H7 (cell line): ENCODE results near the gene SCTR. TPM values are rescaled to one million over a fixed set of nuclear protein-coding genes. Genes with fewer than 3 reads are reported as not detected.

Experiments used
- DNase-seq: peaks from one replicate; pipeline ENCODE4 v3.0.0; 2012
- H3K27me3 ChIP-seq: 2 replicates; pipeline ENCODE4 v1.6.0; 2011; ENCODE audit warnings: mild to moderate bottlenecking, low read length; ENCODE audit not compliant: control insufficient read depth, insufficient read depth
- H3K36me3 ChIP-seq: replicated peaks from 2 replicates; pipeline ENCODE4 v1.5.1; 2011; ENCODE audit warnings: low read length; ENCODE audit not compliant: control insufficient read depth, insufficient read depth
- H3K4me3 ChIP-seq: 2 replicates; pipeline ENCODE4 v1.5.1; 2011; ENCODE audit warnings: low read depth, mild to moderate bottlenecking, control low read depth, low read length, moderate library complexity; ENCODE audit not compliant: insufficient read depth
- total RNA-seq: library from RNA; depleted of rRNA; stranded (reverse); fragments of >200 nt; shearing (Covaris generic); gene quantifications from 2 replicates; pipeline ENCODE4 v1.2.3, GENCODE V29; 2014

SCTR gene
- total RNA-seq, 1 experiment from 2014 or later: not detected

- no peaks in the 10 kb centered on the region for H3K36me3 ChIP-seq
- no peak overlapping the region for H3K4me3 ChIP-seq
- H3K27me3 ChIP-seq: no peaks in the 10 kb centered on the region
- DNase-seq: no peak
These were observed 59.3 kb downstream of the SCTR start for GRCh38 chr2:119464981-119465380.

DNA sequence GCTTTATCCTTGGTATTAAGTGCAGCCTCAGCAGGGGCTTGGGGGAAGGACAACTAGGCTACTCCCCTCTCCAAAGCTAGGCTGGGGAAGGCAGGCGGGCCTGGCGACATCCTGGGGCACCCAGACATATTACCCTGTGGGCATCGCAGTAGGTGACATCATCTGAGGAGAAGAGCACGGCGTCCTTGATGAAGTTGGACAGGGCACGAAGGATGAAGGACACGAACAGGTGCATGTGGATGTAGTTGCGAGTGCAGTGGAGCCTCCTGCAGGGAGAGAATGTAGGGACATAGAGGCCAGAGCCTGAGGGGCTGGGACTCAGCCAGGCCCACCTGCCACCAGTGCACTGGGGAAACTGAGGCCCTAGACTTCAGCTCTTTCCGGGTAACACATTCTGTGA is 60.3 kb downstream of the SCTR start:
- no peak for DNase-seq
- no peak overlapping the region for H3K4me3 ChIP-seq
- H3K36me3 ChIP-seq: no peaks in the 10 kb centered on the region
- no peaks in the 10 kb centered on the region for H3K27me3 ChIP-seq

- H3K27me3 ChIP-seq: no peaks in the 10 kb centered on the region
- no peak overlapping the region for H3K4me3 ChIP-seq
- no peaks in the 10 kb centered on the region for H3K36me3 ChIP-seq
- DNase-seq: no peak
These were observed 61.1 kb downstream of the SCTR start for GRCh38 chr2:119463136-119463535.

DNA sequence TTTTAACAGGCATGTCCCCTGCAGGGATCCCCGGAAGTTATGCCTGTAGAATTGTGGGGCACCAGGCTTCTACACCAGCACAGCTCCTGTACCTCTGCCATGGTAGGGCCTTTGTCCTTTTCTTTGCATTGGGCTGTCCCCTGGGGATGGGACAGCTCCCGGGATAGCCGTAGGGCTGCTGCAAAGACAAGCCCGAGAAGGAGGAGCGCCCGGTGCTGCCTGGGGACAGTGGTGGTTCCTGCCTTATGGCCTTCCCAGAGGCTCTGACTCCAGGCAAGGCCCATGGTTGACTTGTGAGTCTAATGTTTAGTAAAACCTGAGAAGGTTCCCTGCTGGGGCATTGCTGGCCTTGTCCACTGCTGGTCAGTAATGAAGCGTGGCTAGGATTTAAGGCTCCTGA is 61.7 kb downstream of the SCTR start:
- no peak for DNase-seq
- Histone ChIP-seq H3K36me3 (no peaks in the 10 kb centered on the region), H3K27me3 (no peaks in the 10 kb centered on the region), H3K4me3 (no peak overlapping the region)

GRCh38 chr2:119461811-119462210 is 62.5 kb downstream of the SCTR start:
- Histone ChIP-seq H3K4me3 (no peak overlapping the region), H3K27me3 (no peaks in the 10 kb centered on the region)
- no peak for DNase-seq

DNA sequence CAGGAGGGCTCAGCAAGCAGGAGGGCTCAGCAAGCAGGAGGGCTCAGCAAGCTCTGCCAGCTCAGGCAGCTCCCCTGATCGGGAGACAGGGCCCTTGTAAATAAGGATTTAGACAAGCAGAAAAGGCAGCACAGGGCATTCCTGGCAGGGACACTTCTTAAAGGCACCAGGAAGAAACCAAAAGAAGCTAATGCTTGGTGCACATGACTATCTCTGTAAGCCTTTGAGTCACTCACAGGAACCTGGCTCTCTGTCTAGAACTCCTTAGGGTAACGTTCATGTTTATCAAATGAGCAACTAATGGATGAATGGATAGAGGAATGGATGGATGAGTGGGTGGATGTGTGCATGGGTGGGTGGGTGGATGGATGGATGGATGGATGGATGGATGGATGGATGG is 64.2 kb downstream of the SCTR start:
- no peak for DNase-seq
- no peaks in the 10 kb centered on the region for H3K36me3 ChIP-seq
- H3K27me3 ChIP-seq: no peaks in the 10 kb centered on the region
- no peak overlapping the region for H3K4me3 ChIP-seq

More at GRCh38 chr2:119461811-119462210, 62.5 kb downstream of the SCTR start:
- H3K36me3 ChIP-seq: no peaks in the 10 kb centered on the region

- DNase-seq: no peak
- Histone ChIP-seq H3K27me3 (no peaks in the 10 kb centered on the region), H3K36me3 (no peaks in the 10 kb centered on the region), H3K4me3 (no peak overlapping the region)
These were observed 69.1 kb downstream of the SCTR start for GRCh38 chr2:119455066-119455718.

DNA sequence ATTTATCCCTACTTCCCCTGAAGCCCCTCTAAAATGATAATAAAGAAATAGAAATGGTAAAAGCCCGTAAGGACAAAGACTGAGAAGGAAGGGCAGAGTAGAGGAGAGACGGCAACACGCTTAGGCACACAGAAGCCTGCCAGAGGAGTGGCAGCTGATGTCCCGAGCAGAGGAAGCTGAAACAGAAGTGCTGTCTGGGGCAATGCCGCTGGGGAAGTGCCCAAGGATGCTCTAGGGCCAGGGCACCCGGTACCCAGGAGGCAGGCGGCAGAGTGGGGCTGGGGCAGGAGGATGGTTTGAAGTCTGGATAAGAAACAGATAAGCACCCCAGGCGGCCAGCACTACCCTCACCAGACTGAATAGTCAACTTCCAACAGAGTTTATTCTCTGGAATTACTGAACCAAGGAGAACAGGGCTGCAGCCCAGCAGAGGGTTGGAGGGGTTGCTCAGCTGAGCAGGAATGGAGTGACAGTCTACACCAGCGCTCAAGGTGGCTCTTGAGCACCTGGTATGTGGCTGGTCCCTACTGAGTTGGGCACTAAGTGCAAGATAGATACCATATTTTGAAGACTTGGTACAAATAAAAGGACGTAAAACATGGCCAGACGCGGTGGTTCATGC is 70.2 kb downstream of the SCTR start:
- no peak for DNase-seq
- Histone ChIP-seq H3K4me3 (no peak overlapping the region), H3K36me3 (no peaks in the 10 kb centered on the region), H3K27me3 (no peaks in the 10 kb centered on the region)

DNA sequence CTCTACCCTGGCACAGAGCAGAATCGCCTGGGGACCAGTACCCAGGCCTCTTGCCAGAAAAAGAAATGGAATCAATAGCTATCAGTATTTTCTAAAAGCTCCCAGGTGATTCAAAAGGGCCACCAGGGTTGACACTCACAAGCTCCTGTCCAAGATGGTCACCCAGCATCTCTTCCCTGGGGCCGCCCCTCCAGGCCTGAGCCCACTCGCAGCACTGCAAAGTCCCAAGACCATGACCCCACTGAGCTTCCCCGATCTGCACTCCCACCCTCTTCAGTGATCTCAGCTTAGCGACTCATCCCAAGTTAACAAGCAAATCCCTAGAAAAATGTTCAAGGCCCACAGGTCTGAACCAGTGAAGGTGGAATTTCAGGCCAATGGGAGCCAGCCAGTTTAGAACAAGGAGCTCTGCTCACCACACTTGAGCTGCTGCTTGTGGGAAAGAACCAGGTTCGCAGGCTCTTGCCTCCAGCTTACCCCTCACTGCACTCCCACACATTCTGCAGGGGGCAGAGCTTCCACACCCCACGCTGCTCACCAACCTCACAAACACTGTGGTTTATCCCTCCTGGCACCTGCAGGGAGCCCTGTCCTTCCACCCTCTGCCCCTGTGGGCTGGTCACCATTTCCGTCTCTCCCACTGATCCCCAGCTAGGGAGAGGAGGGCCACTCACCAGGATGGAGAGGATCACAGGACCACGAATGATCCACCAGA is 72.8 kb downstream of the SCTR start:
- H3K4me3 ChIP-seq: no peak overlapping the region
- no peaks in the 10 kb centered on the region for H3K36me3 ChIP-seq
- no peak for DNase-seq
- no peaks in the 10 kb centered on the region for H3K27me3 ChIP-seq

DNA sequence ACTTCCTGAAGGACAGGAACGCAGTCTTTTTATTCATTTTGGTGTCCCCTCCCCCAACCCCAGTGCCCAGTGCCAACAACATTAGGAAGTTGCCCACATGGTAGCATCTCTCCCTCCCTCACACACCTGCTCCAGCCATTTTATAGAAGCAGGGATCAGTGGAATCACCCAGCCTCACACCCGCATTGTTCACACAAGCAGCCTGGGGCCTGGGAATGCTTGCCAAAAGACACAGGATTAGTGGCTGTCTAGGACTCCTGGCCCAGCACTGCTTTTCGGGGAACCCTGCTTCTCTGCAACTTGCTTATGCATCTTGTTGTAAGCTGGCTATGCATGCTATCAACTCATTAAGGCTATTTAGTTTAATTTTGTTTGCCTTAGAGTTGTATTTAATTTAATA is 74.8 kb downstream of the SCTR start:
- H3K4me3 ChIP-seq: no peak overlapping the region
- no peaks in the 10 kb centered on the region for H3K36me3 ChIP-seq
- no peak for DNase-seq
- no peaks in the 10 kb centered on the region for H3K27me3 ChIP-seq

GRCh38 chr2:119448427-119449141 is 75.7 kb downstream of the SCTR start:
- H3K36me3 ChIP-seq: no peaks in the 10 kb centered on the region
- H3K4me3 ChIP-seq: no peak overlapping the region
- no peak for DNase-seq
- H3K27me3 ChIP-seq: no peaks in the 10 kb centered on the region

DNA sequence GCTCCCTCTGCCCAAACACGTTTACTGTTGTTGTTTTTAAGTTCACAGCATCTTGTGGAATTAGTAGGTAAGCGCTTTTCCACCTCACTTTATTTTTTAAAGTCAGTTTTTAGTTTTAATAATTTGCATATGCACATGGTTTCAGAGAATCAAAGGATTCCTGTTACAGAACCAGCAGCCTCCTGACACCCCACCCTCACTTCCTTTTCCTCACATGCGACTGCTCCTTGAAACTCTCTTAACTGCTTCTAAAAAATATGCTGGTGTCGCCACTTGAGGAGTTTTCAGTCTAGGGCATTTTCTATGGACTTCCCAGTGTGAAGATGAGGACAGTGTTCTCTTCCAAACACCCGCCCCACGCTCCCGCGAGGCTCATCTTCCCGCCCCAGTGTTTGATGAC is 78.2 kb downstream of the SCTR start:
- Histone ChIP-seq H3K36me3 (no peaks in the 10 kb centered on the region), H3K27me3 (no peaks in the 10 kb centered on the region), H3K4me3 (no peak overlapping the region)
- DNase-seq: no peak

DNA sequence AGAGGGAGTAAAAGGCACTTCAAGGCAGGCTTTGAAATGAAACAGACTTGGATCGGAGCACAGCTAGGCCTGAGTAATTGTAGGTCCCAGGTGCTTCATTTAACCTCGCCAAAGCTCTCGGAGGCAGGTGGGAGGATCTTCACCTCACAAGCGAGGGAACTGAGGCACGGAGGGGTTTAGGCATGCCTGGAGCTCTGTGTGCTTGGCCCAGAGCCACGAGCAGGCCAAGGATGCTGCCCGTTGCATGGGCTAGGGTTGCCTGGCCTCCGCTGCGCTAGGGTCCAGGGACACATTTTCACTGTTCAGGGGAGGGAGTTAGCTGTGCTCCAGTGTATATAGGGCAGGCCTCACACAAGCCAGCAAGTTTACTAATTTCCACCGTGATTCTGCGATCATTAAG is 81.4 kb downstream of the SCTR start:
- no peaks in the 10 kb centered on the region for H3K36me3 ChIP-seq
- DNase-seq: no peak
- no peak overlapping the region for H3K4me3 ChIP-seq
- no peaks in the 10 kb centered on the region for H3K27me3 ChIP-seq

DNA sequence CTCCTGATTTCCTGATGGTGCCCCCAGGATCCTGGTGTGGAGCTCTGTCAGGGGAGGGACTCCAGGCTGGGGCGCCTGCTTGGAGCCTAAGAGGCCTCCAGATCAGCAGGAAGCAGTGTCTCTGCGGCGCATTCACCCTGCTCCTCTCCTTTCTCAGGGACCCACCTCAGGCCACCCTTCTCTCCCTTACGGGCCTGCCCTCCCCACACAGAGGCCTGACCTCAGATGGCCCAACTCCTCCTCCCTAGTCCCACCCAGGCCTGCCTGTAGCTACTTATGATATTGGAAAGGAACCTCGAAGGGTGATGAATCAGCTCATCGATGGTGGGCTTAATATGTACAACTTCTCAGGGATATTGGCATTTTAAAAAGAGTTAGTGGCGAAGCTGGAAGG is 82.1 kb downstream of the SCTR start:
- no peaks in the 10 kb centered on the region for H3K36me3 ChIP-seq
- no peaks in the 10 kb centered on the region for H3K27me3 ChIP-seq
- no peak overlapping the region for H3K4me3 ChIP-seq
- no peak for DNase-seq
